ENCODE data around the gene IBA57.

DNA sequence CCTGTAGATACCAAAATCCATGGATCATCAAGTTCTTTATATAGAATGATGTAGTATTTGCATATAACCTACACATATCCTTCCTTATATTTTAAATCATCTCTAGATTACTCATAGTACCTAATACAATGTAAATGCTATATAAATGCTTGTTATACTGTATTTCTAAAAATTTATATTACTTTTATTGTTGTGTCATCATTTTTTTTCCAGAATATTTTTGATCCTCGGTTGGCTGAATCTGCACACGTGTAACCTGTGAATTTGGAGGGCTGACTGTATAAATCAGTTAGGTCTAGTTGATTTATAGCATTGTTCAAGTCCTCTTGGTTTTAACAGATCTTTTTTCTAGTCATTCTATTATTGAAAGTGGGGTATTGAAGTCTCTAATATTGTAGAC is 65.6 kb downstream of the IBA57 start:
- TF ChIP-seq, protein P1, sequence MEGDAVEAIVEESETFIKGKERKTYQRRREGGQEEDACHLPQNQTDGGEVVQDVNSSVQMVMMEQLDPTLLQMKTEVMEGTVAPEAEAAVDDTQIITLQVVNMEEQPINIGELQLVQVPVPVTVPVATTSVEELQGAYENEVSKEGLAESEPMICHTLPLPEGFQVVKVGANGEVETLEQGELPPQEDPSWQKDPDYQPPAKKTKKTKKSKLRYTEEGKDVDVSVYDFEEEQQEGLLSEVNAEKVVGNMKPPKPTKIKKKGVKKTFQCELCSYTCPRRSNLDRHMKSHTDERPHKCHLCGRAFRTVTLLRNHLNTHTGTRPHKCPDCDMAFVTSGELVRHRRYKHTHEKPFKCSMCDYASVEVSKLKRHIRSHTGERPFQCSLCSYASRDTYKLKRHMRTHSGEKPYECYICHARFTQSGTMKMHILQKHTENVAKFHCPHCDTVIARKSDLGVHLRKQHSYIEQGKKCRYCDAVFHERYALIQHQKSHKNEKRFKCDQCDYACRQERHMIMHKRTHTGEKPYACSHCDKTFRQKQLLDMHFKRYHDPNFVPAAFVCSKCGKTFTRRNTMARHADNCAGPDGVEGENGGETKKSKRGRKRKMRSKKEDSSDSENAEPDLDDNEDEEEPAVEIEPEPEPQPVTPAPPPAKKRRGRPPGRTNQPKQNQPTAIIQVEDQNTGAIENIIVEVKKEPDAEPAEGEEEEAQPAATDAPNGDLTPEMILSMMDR (optimal IDR thresholded peaks at IDR 0.05 in 1 of 3, IDR thresholded peaks at IDR 0.05 in 1 of 3, conservative IDR thresholded peaks at IDR 0.05 in 1 of 3; ENCODE audit: extremely low read depth in 1 of 3, insufficient read depth in 2 of 3, low read length in 3 of 3): no peak
- TF ChIP-seq EZH2 (IDR thresholded peaks at IDR 0.05; ENCODE audit: low read length): no peak

Measured in keratinocyte (primary cell).